Eye (tissue), 1 donor: Measurements from ENCODE around the gene FBXO38.
"Not testable (repeated sequence)": the region's sequence is repeated elsewhere in the genome, so short reads cannot be mapped to it uniquely, and the experiment has no call there.

Source experiments
- DNase-seq: peaks from one replicate; pipeline ENCODE4 v3.0.0-alpha.2; 2015

The FBXO38 gene

DNA sequence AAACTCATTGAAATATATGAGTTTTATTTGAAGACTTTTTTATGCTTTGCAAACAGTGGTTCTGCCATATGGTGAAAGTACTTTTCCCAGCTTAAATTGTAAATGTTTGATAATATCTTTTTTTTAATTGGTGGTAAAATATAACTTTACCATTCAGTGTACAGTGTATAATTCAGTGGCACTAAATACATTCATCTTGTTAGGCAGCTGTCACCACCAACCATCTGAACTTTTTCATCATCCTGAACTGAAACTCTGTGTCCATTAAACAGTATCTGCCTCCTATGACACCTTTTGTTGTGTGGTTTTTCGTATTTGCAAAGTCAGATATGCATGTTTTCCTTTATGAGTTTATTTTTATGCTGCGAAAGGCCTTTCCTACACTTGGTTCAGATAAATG is 45.1 kb downstream of the FBXO38 start:
- DNase-seq, result no peak

DNA sequence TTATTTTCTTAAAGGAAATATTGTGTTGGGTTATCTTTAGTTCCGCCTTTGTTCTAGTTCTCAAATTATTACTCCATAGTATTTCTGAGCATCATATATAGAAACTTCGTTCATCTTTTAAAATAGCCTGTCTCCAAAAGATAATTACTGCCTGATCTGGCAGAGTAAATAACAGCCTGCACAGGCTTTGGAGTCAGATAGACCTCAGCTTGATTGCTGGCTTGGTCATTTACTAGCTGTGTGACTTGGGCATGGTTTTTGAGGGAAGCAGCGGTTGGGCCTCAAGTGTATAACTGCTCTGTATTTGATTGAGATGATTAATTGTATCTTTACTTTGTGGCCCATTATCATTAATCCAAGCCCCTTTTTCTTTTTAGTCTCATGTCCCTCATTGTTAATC is 50.1 kb downstream of the FBXO38 start:
- DNase-seq, result no peak

GRCh38 chr5:148436029-148436428 is 52.3 kb downstream of the FBXO38 start:
- DNase-seq, result no peak

DNA sequence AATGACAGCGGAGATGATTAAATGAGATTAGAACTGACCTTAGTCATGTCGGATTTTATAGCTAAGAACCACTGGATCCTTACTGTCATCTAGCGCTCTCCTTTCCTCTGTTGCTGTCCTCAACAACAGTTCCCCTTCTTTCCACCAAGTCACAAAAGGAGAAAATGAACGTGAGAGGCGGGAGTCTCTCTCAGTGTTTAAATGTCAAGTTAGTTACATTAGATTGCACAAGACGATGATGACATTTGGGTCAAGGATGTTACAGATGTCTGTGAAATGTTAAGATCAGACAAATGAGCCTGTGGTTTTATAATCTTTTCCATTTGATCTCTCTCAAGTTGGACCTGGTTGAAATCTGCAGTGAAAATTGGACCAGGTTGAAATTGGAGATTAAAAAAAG is 53.5 kb downstream of the FBXO38 start:
- no peak for DNase-seq

DNA sequence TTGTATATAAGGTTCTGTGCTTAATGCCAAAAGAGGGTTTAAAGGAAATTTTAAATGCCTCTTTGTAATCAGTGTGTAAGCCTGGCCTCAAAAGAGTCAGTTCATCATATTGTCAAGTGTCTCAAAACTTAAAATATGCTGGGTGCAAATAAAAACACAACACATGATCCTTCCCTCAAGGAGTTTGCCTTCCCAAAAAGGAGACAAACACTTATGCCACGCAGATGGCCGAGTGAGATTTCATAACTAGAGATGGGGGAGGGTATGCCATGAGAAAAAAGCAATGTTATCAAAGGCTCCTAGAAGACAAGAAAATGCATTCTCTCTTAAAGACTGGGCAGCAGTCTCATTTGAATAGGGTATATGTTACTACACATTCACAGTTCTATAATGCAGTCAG is 55.2 kb downstream of the FBXO38 start:
- DNase-seq, result no peak

DNA sequence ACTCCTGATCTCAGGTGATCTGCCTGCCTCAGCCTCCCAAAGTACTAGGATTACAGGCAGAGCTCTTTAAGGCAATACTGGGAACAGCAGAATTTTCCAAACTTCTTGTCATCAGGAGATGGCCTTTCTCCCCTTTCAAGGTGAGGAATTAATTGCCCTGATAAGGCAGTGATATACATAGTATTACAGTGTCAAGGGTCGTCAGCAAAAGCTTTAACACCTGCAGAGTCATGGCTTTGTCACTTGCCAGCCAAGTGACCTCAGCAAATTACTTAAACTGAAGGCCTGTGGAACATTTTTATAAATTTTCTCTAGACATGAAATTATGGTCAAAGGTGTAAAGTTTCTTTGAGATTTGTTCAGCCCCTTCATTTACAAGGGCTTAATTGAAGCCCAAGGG is 59.5 kb downstream of the FBXO38 start:
- no peak for DNase-seq

GRCh38 chr5:148443998-148444397 is 60.2 kb downstream of the FBXO38 start:
- peak; percentile 92 for DNase-seq

DNA sequence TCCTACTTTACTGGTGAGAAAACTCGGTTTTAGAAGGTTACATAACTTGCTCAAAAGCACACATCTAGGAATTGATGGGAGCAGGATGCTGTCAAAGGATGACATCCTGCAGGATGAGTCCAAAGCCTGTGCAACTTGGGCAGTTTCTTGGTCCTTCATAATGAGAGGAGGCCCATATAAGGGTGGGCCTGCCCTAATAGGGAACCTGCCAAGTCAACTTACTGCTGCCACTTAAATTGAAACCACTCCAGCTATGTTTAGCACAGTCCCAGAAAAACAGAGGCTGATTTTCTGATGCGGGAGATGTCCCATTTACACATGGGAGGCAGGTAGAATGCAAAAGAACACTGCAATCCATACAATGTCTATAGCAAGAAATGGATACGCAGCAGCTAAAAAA is 61.8 kb downstream of the FBXO38 start:
- DNase-seq, result no peak

- DNase-seq, result no peak
These were observed 62.9 kb downstream of the FBXO38 start for GRCh38 chr5:148446611-148447010.

DNA sequence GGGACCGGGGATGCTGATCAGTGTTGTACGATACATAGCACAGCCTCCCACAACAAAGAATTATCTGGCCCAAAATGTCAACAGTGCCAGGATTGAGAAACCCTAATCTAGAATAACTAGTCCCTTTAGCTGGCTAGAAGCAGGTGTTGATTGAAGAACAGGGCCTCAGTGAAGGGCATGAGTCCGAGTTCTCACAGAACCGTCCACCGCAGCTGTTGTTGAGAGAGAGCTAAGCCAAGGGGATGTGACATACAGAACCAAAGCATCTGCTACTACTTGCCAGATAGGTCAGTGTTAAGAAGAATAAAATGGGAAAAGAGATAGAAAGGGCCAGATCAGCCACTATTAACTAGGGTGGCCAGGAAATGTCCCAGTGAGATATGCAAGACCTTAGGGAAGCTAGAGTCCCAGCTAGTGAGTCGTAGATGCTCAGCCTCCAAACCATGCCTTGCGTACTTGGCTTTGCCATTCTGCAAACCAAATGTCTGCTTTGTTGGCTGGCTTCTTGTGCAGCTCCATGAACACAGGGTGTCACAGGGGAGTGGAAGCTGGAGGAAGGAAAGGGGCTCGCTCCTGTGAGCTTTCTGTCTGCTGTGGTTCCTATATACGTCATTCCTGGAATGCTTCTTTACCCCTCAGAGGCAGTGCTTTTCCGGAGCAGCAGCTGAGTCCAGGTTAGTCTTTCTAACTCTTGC is 68.9 kb downstream of the FBXO38 start:
- DNase-seq, result no peak

DNA sequence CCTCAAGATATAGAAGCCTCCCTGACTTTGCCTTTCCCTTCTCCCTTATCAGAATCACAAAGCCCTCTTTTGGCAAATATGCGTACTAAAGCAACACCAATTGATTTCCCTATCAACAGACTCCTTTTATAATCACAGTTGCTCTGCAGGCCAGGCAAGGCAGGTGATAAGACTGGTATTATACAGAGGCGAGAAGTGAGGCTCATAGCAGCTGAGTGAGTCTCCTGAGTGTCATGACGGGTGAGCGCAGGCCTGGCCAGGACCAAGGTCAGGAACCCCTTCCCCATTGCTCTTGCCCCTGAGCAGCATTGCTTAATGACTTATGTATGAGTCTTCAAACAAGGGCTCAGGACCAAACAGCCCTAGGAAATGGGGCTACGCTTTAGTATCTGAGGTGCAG is 70.8 kb downstream of the FBXO38 start:
- no peak for DNase-seq

DNA sequence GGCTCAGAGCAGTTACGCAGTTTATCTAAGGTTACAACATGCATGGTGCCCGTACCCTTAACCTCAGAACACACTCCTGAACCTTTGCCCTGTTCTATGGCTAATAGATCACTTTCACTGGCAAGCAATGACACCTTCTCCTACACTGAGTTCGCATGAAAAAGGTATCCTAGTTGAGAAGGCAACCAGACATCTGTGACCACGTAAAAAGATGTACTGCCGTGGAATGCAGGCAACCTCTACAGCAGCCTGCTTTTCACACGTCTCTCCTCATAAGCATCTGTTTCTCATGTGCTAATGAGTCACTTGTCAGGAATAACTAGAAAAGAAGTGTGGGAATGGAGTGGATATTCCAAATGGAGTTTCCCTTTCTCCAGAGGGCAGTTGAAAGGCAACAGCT is 71.4 kb downstream of the FBXO38 start:
- no peak for DNase-seq

- DNase-seq, result peak; percentile 48
These were observed 73.4 kb downstream of the FBXO38 start for GRCh38 chr5:148457183-148457620.

DNA sequence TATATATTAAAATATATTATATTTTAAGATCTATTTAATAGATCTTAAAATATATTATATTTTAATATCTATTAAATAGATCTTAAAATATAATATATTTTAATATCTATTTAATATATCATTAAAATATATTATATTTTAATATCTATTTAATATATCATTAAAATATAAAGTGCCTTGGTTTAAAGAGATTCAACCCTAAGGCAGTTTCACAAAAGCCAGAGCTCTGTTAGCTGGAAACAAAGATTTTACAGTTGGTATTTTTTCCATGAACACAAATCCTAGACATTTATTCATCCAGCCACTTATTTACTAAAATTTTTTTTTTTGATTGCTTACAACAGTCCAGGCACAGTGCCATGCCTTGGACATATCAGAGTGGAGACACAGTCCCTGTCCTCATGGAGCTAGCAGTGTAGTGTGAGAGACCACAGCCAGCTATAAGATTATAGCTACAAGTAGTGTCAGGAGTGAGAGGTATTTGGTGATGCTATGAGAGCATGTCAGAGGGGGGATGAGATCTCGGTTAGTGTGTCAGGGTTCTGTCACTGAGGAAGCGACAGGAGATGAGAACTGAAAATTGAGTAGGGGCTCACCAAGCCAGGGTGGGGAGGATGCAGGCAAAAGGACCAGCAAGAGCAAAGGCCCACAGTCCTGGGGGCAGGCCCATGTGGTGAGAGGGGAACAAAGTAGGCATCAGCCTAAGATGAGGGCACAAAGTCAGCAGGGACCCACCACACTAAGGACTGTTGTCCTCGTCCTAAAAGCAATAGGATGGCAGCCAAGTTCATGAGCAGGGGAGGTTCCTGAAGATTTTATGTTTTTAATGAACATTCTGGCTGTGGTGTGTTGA is 74.5 kb downstream of the FBXO38 start:
- no peak for DNase-seq

DNA sequence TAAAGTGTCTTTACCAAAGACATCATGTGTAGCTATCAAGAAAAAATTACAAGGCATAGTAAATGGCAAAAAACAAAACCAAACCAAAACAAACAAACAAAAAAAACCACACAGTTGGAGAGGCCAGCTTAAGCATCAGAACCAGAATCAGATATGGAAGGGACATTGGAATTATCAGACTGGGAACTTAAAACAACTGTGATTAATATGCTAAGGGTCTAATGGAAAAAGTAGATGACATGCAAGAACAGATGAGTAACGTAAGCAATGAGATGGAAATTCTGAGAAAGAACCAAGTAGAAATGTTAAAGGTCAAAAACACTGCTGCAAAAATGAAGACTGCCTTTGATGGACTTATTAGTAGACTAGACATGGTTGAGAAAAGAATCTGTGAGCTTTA is 75.9 kb downstream of the FBXO38 start:
- no peak for DNase-seq

DNA sequence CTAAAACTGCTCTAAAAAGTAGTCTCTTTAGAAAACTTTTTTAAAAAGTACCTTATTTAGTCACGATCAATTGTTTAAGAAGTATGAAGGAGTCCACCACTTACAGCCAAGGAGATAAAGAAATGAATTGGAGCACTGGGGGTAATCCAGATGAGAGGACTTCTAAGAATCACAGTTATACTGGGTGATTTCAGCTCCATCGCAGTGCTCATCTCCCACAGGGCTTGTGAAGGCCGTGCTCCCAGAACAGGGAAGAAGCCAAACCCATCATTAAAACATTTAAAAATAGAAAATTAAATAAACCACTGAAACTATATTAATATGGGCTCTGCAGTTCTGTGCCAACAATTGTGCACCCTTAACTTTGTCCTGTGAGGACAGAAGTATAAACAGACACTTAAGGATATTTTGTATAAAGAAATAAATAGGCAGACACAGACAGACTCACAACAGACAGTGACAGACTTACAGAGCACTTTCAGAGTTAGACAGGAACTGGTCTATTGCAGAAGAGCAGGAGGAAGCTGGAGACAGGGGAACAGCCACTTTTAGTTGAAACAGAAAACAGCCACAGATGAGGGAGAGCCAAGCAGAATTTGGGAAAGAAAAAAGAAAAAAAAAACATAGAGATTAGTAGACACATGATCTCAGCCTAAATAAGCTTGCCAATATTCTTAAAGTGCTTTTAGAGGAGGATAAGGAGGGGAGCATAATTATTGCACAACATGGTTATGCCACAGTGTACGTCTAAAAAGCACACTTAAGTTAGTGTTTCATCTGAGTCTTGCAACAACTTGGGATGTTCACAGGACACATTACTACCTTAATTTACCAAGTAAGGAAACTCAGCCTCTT is 81.8 kb downstream of the FBXO38 start:
- no peak for DNase-seq

- no peak for DNase-seq
These were observed 82.5 kb downstream of the FBXO38 start for GRCh38 chr5:148466236-148466580.

DNA sequence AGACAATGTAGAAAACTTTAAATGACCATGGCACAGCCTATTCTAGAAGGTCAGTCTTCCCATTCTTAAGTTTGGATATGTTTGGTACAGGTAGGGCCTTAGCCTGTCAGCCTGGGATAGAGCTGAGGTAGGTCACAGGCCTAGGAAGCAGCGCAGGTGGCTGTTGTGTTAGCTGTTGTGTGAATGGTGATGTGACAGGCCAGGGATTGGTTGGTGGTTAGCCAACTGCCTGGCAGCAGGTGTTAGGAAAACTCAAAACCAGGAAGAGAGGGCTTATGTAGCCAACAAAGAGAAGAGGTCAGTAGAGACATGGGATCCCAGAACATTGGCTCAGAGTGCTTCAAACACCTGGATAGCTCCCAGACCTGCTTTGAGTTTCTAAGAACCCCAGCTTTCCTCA is 84.2 kb downstream of the FBXO38 start:
- DNase-seq, result no peak

DNA sequence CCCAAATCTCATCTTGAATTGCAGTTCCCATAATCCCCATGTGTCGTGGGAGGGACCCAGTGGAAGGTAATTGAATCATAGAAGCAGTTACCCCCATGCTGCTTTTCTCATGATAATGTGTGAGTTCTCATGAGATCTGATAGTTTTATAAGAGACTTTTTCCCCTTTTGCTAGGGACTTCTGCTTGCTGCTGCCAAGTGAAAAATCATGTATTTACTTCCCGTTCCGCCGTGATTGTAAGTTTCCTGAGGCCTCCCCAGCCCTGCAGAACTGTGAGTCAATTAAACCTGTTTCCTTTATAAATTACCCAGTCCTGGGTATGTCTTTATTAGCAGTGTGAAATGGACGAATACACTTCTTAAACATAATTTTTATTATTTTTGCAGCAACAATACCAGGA is 85.0 kb downstream of the FBXO38 start:
- DNase-seq, result not testable (repeated sequence)

DNA sequence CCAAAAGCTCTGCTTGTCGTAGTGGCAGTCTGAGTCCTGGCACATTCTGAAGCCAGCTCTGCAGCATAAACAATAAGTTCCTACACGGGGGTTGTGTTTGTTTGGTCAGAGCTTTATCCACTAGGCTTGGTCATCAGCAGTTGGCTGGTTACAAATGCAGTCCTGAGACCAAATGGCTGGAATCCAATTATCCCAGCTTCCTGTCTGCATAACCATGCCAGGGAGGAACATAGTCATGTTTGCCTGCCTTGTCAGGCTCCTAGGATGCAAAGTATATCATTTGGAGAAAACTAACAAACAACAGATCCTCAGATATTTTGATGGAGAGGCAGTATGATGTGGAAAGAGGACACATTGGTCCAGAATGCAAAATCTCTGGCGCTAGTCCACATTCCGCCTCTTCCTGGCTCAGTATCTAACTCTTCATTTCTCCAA is 85.8 kb downstream of the FBXO38 start:
- DNase-seq, result no peak

DNA sequence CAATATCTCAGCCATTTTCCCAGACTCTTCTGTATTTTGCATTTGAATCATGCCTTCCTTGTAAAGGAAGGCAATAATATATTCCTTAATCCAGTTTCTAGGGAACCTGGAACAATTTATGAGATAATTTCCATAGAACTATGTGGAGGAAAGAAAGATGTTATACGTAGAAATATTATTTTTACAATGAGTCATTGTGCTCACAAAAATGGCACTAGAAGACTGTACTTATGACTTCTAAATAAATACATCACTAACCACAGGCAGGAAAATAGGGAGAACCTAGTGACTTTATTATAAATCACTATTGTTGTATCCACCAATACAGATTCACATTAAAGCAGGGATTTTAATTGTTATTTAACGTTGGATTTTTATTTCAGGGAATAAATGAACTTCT is 87.6 kb downstream of the FBXO38 start:
- no peak for DNase-seq

DNA sequence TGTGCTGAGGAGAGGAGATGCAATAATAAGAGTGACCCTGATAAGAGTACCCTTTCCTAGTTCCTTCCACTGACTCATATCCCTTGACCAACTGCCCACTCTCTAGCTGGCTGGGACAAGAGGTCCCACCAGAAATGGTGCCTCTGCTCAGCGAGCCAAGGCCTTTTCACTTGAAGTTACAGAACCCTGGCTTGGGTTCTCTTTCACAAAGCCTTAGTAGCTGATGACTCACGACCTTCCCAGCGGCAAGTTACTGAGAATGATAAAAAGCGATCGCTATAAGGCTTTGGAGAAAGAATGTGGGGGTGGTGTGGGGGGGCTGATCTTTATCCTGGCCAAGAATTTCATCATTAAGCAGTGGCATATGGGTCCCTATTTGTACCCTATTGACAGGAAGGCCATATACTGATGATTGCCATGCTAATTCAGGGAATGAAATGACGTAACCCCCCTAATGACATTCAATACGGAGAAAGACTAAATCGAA is 90.3 kb downstream of the FBXO38 start:
- DNase-seq, result no peak

- no peak for DNase-seq
These were observed 92.5 kb downstream of the FBXO38 start for GRCh38 chr5:148476302-148476701.
